Measurements from ENCODE around the gene TBC1D2B.
A peak's percentile ranks its signal among the peaks of the same experiment; 100 is the strongest.

Gene TBC1D2B

DNA sequence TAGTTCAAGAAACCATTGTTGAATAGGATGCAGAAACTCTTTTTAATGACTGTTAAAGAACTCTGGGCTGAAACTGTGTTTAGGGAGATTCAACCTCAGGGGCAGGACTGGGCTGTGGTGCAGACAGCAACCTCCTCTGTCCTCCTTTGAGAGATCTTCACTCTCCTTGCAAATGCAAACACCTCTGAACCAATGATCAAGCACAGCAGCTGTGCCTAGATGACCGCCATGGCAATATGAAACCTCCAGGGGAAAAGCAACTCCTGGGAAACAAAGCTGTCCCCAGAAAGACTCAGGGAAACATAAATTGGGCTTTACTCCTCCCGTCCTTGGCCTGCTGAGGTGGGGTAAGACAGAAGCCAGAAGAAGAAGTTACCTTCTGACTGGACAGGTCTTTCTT lies 52.6 kb downstream of the TBC1D2B start:
- no peak for DNase-seq (ENCODE audit: low read depth)
- no peak for TF ChIP-seq CTCF (conservative IDR thresholded peaks at IDR 0.05; ENCODE audit: low read length)
- no peak overlapping the region for H3K4me3 ChIP-seq (ENCODE audit: low read length)

DNA sequence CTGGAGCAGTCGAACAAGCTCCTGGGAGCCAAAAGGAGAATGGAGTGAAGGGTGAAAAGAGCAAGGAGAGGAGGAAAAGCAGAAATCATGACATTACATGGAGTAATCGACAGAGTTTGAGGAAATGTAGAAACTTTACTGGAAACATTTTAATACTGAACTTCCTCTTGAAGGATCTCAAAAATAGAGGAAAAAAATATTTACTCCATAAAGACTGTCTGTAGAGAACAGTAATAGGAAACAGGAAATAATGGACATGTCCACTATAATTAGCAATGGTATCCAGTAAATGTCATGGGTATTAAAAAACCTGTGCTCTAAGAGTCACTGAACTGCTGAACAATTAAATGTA lies 53.0 kb downstream of the TBC1D2B start:
- no peak for DNase-seq (ENCODE audit: low read depth)
- TF ChIP-seq CTCF (conservative IDR thresholded peaks at IDR 0.05; ENCODE audit: low read length) = no peak
- H3K4me3 ChIP-seq (ENCODE audit: low read length) = no peak overlapping the region

GRCh38 chr15:78023865-78024518 lies 53.5 kb downstream of the TBC1D2B start:
- no peak overlapping the region for H3K4me3 ChIP-seq (ENCODE audit: low read length)
- peak; percentile 38 for DNase-seq (ENCODE audit: low read depth)
- no peak for TF ChIP-seq CTCF (conservative IDR thresholded peaks at IDR 0.05; ENCODE audit: low read length)

DNA sequence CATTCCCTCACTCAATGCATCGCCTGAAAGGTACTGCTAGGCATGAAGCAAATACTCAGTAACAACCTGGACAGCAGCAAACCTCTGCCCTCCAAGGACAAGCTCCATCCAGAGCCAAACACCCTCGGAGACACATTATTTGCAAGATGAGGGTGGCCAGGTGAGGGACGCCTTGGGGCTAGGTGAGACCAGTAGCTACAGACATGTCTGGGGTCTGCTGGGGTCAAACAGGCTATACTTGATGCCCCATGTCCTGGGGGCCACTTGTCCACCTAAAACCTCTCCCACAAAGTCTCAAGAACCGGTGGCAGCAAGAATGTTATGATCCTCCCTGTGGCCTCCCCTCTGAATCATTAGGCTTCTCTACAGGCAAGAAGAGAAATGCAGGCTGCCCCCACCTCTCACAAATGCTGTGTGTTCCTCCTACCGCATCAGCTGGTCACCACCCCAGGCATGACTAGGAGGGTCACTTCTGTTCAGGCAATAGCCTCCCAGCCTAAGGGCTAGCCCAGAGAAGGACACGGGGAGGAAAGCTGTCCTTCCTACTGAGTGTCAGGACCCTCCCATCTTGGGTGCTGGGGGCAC lies 54.3 kb downstream of the TBC1D2B start:
- no peak for DNase-seq (ENCODE audit: low read depth)
- no peak for TF ChIP-seq CTCF (conservative IDR thresholded peaks at IDR 0.05; ENCODE audit: low read length)
- H3K4me3 ChIP-seq (ENCODE audit: low read length) = no peak overlapping the region

- TF ChIP-seq CTCF (conservative IDR thresholded peaks at IDR 0.05; ENCODE audit: low read length) = no peak
- no peak overlapping the region for H3K4me3 ChIP-seq (ENCODE audit: low read length)
- no peak for DNase-seq (ENCODE audit: low read depth)
These were observed 55.8 kb downstream of the TBC1D2B start for GRCh38 chr15:78021761-78022160.

GRCh38 chr15:78020007-78020406 lies 57.5 kb downstream of the TBC1D2B start:
- TF ChIP-seq CTCF (conservative IDR thresholded peaks at IDR 0.05; ENCODE audit: low read length) = no peak
- DNase-seq (ENCODE audit: low read depth) = no peak
- H3K4me3 ChIP-seq (ENCODE audit: low read length) = no peak overlapping the region

DNA sequence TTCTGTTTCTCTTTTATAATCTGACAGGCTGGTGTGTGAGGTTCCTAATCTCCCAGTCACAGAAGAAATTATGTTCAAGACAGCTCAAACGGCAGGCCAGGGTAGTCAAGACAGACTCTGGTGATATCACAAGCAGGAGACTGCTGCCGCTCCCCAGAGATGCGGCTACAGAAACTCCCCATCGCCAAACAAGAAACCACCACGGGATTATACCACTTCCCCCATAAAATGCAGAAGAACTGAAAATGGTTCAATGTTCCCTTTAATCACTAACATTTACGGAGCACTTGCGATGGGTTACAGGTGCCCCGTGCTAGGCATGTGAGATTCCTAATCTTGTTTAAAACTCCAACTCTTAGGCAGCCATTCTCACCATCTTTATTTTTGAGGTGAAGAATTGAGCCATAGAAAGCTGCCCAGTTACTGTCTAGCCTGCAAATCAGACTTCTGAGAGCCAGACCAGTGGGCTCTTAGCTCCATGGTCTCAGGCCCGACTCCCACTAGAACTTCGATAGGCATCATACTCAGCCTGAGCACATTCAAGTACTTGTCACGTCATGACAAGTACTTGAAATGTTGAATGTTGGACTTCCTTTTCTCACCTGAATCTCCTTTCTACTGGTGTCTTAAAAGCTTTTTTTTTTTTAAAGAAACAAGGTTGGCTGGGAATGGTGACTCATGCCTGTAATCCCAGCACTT lies 58.4 kb downstream of the TBC1D2B start:
- no peak for DNase-seq (ENCODE audit: low read depth)
- TF ChIP-seq CTCF (conservative IDR thresholded peaks at IDR 0.05; ENCODE audit: low read length) = no peak
- no peak overlapping the region for H3K4me3 ChIP-seq (ENCODE audit: low read length)
